GM12891 (cell line): Measurements from ENCODE around the gene JADE2.

Experiments used
- POLR2A ChIP-seq: IDR thresholded peaks from 2 replicates; pipeline ENCODE4 v1.6.1; 2011; ENCODE audit warnings: low read depth, low read length, control low read depth
- POU2F2 ChIP-seq: IDR thresholded peaks from 2 replicates; pipeline ENCODE4 v1.6.1; 2011; ENCODE audit warnings: low read depth, mild to moderate bottlenecking, control low read depth, low read length, moderate library complexity
- TAF1 ChIP-seq: IDR thresholded peaks from 2 replicates; pipeline ENCODE4 v1.6.1; 2011; ENCODE audit warnings: low read depth, low read length, control low read depth

GRCh38 chr5:134502259-134502658 is 23.2 kb upstream of the JADE2 start:
- no peak for TF ChIP-seq POLR2A
- TF ChIP-seq TAF1 = no peak
- no peak for TF ChIP-seq POU2F2
